Kidney capillary endothelial cell (primary cell): ENCODE data around the gene PTCH1.

ENCODE experiments used
- DNase-seq: peaks from one replicate; pipeline ENCODE4 v3.0.0-alpha.2; 2018; ENCODE audit warnings: low spot score

Gene PTCH1

GRCh38 chr9:95516734-95517558 is at the start of gene PTCH1:
PTCH1 (minus strand) TSS chr9:95516971.
- DNase-seq = peak; percentile 21

DNA sequence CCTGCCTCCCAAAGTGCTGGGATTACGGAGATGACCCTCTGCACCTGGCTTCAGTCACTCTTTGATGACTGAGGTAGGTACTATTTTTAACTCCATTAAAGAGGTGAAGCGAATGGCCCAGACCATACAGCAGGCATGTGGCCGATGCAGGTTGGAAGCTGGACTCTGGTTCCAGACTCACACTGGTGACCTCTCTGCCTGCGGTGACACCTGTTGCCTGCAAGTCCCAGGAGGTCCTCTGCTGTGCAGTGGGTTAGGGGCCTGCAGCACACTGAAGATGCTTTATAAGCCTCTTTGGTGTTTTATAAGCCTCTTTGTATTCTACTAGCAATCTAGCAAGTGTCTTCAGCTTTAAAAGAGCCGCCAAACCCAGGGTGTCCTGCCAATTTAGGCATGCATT is 49.2 kb upstream of the PTCH1 start:
- DNase-seq = no peak

- no peak for DNase-seq
Observed at GRCh38 chr9:95561913-95562312, 45.1 kb upstream of the PTCH1 start.

DNA sequence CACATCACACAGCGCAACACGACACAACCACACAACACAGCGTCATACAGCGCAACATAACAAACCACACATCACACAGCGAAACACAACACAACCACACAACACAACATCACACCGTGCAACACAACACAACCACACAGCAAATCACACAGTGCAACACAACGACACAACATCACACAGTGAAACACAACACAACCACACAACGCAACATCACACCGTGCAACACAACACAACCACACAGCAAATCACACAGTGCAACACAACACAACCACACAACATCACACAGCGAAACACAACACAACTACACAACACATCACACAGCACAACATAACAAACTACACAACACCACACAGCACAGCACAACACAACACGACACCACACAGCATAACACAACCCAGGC is 40.4 kb upstream of the PTCH1 start:
- DNase-seq = no peak

- no peak for DNase-seq
Observed at GRCh38 chr9:95556521-95556920, 39.8 kb upstream of the PTCH1 start.

DNA sequence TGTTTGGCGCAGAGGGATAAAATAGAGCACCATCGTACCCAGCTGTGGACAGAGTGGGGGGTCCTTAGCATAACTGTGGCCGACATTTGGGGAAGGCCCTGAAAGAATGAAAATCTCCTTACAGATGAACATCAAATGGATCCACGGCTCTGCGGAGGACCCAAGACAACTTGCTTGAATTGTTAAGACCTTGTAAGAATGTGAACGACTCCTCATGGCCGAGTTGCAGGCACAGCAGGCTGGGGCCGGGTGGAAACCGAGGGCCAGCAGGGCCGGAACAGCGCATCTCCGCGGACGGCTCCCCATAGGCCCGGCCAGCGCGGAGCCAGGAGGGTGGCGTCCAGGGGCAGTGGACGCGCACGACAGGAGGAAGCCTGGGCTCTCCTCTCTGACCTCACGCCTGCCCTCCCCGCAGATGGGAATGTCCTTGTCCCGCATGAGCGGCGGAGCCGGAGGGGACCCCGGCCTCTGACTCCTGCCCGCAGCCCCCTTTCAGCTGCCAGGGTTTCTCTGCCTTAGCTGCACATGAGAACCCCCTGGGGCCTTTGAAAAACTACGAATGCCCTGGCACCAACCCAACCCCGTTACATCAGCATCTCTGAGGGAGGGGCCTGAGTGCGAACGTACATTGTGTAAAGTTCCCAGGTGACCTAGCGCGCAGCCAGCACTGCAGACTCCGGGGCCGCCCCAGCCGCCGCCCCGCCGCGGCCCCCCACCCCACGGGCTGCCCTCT is 36.2 kb upstream of the PTCH1 start:
- DNase-seq = peak; percentile 6

- no peak for DNase-seq
Observed at GRCh38 chr9:95552255-95552654, 35.5 kb upstream of the PTCH1 start.

- DNase-seq = no peak
Observed at GRCh38 chr9:95551406-95551805, 34.6 kb upstream of the PTCH1 start.

DNA sequence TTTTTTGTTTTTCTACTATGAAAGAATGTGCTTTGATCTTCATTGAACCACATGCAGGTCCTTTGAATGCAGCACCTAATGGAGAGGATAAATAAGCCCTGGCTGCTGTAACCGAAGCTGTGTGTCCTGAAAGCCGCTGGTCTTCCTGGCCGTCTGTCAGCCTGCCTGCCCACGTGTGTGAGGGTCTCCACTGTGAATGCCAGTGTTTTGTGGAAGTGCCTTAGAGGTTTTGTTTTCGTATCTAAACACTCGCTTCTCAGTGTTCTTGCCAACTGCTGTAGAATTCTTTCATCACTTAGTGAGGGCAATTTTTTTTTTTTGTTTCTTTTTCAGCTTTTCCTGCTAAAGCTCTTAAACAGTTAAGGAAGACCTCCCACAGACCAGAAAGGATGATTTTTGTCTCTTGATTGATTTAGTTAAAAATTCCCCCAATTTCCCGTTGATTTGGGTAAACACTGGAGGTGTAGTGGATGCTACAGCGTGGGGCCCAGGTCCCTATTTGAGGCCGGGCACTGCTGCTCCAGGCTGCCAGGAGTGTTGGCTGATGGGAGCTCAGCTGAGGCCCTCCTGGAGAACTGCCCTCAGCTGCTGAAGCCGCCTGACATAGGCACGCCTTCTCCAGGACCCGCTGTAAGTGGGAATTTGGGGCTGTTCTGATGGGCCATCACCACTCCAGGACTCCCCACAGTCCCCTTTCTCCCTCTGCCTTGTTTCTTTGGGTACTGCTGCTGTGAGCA is 29.2 kb upstream of the PTCH1 start:
- no peak for DNase-seq

DNA sequence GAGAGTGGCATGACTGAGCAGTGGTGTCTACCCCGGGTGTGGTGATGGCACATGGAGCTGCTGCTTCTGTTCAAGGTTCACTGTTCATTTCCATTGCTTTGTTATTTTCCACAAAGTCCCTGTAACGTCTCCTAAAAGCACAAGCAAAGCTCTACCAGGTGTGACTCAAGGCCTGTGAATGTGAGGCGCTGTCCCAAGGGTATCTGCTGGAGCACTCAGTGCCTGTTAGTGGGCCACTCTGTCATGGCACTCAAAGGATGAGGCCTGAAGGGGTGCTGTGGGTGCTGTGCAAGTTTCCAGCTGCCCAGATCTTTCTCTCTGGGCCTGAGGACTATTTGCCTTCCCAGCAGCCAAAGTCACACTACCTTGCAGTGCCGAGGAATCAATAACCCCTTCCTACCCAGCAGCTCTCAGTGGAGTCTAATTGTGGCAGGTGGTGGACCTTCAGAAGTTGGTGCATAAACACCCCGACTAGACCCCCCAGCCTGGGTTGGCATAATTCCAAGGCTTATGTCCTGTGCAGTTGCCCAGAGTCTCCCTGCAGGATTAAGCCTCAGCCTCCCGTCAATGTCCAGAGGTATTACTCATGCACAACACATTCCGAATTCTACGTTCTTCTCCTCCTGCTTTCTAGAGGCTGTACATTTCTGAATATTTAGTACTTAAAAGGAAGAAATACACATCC is 17.4 kb upstream of the PTCH1 start:
- DNase-seq = no peak

- no peak for DNase-seq
Observed at GRCh38 chr9:95529910-95530309, 13.1 kb upstream of the PTCH1 start.

DNA sequence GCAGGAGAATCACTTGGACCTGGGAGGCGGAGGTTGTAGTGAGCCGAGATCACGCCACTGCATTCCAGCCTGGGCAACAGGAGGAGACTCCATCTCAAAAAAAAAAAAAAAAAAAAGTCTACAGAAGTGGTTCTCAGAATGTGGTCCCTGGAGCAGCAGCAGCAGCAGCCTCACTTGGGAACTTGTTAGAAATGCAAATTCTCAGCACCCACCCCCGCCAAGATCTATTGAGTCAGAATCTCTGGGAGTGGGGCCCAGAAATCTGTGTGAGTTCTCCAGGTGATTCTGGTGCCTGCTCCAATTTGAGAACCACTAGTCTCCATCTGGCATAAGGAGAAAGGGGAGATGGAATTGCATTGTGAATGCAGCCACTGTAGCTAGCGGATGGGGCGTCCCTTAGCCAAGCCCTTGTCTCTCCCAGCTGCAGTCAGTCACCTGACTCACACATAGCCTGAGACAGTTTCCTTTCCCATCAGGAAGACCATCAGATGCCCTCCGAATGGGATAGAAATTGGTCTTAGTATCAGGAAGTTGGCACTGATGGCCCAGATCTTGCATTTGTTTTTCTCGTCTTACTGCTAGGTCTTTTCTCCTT is 12.2 kb upstream of the PTCH1 start:
- DNase-seq = no peak

GRCh38 chr9:95522871-95523370 is 6.2 kb upstream of the PTCH1 start:
- DNase-seq = no peak

- no peak for DNase-seq
Observed at GRCh38 chr9:95521699-95522098, 4.9 kb upstream of the PTCH1 start.

DNA sequence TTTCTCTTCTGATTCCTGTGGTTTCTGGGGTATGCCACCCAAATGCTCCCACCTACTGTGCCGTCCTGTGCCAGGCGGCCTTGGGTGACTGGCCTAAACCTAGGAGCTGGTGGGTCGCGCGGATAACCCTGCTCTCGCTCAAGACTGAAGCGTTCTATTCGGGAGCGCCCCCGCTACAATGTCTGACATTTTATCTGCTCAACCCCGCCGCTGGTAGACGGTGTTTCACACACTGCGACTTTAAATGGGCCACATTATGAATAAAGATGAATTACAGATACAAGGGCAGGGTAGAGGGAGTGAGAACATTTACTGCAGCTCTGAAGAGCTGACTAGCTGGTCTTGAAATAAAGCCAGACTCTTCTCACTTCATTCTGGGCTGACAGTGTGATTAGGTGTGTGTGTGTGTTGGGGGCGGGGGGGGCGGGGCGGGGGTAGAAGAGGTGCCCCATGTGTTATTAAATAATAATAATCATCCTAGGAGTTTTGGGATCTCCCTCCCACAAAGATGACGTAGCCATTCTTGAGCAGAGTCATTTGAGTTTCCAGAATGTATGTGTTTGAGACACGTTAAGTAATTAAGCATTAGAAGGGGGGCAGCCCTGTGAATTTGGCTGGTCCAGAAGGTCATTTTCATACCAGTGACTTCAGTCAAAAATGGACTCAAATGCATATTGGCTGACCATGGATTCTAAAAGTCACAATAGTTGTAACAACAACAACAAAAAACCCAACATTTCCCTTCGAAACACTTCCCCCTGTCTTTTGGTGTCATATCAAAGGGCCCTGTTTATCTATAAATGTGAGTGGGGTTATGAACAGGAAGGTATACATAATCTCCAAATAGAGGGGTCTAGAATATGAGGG is 1.0 kb upstream of the PTCH1 start:
- DNase-seq = no peak

GRCh38 chr9:95516221-95516733 is 494 bp downstream of the PTCH1 start:
- peak; percentile 14 for DNase-seq

DNA sequence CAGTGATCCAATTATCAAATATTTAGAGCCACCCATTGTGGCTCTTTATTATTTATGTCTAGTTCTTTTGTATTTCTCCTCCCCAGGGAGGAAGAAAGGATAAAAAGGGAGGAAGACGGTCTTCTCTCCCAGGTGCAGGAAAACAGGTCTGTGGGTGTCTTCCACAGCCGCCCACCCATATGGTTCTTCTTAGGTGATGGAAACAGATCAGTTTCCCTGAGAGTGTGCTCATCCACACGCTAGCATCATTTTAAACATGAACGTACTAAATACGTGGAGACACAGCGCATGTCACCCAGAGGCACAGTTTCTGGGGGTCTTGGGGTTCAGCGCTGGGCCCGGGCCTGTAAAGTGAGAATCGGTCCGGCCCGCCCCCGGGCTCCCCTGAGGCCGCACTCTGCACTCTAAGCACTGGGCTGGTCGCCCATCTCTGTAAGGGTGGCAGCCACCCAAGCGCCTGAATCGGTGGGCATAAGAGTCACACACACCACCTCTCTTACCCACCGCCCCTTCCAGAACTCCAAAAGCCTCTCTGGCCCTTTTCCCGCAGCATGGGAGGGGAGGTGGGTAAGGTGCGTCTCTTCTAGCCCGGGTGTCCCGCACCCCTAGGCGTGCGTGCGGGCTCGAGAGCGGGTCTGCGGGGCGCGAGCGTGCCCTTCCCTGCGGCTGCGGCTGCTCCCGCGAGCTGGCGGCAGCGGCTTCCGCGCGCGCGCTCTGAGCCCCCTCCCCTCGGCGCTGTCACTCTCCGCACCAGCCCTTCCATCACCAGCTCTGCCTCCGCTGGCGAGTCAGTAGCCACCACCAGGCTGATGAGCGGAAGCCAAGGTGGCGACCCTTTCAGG is 1.3 kb downstream of the PTCH1 start:
- DNase-seq = no peak

GRCh38 chr9:95514342-95514741 is 2.4 kb downstream of the PTCH1 start:
- no peak for DNase-seq

- DNase-seq = no peak
Observed at GRCh38 chr9:95513711-95514110, 3.1 kb downstream of the PTCH1 start.
